HUDEP-2 (cell line): ENCODE results near the gene EMSY.

Experiments
- DNase-seq, 76 experiments: peaks; one replicate each; lab custom pipeline; 2025; ENCODE audit not compliant: unreplicated experiment in 76 of 76; lab: John Stamatoyannopoulos, UW

The EMSY gene

DNA sequence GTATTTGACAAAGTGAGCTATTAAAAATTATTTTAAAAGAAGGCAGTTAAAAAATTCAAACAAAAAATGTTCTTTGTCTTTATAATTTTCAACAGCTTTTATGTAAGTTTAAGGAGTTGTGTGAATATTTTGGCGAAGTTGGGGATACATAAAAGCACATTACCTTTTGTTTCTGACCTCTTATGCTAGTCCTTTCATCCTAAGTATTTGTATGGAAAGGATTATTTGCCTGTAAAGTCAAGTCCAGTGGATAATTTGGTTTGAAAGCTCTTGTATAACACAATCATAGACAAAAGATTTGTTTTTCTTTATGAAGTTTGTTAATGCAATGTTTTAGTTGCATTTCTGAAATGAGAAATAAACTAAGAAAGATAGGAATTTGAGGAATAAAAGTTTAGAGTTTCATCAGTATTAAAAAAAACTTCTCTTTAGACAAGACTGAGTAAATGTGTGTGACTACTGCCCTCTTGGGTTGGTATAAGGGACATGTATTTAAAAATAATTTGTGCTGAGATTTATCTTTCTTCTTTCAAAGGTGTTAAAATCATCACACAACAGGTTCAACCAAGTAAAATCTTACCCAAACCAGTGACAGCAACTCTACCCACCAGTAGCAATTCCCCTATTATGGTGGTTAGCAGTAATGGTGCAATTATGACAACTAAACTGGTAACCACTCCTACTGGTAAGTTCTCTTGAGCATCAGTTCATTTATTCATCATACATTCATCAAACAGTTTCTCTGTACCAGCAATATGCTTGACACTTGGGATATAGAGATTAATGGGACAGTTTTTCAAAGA lies 68.2 kb downstream of the EMSY start:
- no peak for DNase-seq

- no peak for DNase-seq
Measured at GRCh38 chr11:76513654-76514034, 68.8 kb downstream of the EMSY start.

DNA sequence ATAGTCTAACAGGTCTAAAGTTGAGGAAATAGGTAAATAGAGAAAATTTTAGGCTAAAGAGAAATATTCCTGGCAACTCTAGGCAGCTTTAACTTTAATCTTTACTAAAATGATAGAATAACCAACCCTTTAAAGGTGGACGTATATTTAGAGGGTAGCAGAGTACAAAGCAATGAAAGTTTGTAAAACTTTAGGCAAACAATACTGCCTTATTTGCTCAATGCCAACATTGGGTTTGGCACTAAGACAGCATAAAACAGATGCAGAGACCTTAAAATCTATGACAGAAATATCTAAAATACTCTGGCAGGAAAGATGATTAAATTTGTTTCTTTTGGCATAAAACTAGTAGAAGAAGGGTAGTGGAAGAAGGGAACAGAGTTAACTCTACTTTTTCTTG lies 70.7 kb downstream of the EMSY start:
- DNase-seq, result no peak

DNA sequence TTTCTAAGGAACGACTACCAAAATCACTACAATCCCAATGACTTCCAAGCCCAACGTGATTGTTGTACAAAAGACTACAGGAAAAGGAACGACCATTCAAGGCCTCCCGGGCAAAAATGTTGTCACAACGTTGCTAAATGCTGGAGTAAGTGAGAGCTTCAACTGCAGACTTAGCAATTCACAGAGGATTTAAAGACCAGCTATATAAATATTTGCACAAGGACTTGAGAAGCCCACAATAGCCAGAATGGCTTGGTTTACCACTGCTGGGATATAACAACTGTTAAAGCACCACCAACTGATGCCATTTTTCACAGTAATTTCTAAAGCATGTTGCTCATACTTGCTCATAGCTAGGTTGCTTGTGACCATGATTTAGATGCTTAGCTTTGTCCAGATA lies 78.3 kb downstream of the EMSY start:
- no peak for DNase-seq

GRCh38 chr11:76523786-76524436 lies 79.1 kb downstream of the EMSY start:
- DNase-seq, result no peak

DNA sequence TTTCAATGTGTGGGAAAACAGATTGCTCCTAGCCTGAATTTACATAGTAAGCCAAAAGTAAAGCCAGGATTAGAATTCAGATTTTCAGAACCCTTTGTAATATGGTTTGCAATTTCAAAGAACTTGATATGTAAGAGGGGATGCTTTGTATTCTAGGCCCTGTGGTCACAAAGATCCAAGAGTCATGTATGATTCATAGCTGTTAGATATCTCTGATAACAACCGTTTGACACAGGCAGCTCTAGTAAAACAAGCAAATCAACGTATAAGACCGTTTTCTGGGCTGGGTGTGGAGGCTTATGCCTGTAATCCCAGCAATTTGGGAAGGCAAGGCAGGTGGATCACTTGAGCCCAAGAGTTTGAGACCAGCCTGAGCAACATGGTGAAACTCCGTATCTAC lies 79.6 kb downstream of the EMSY start:
- peak in 14 of 76 experiments; percentile 2 to 35 (median 10) for DNase-seq

GRCh38 chr11:76524919-76525318 lies 80.1 kb downstream of the EMSY start:
- DNase-seq, result peak in 7 of 76 experiments; percentile 1 to 37 (median 8)

- DNase-seq, result no peak
Measured at GRCh38 chr11:76526878-76527277, 82.1 kb downstream of the EMSY start.

DNA sequence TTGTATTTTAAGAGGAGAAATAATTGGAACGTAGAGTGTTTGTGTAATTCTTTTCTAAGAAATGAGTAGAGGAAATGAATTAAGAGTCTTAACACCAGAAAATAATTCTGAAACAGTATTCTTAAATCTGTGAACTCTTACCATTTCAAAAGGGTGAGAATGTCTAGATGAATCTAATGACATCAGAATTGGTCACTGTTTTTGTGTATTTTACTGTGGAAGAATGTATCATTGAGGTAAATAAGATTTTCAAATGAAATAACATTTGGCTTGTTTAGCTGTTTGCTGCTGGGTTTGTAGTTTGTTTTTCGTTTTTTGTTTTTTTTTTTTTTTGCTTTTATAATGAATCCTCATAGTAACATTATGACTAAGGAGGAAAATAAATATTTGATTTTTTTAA lies 97.6 kb downstream of the EMSY start:
- DNase-seq, result no peak

DNA sequence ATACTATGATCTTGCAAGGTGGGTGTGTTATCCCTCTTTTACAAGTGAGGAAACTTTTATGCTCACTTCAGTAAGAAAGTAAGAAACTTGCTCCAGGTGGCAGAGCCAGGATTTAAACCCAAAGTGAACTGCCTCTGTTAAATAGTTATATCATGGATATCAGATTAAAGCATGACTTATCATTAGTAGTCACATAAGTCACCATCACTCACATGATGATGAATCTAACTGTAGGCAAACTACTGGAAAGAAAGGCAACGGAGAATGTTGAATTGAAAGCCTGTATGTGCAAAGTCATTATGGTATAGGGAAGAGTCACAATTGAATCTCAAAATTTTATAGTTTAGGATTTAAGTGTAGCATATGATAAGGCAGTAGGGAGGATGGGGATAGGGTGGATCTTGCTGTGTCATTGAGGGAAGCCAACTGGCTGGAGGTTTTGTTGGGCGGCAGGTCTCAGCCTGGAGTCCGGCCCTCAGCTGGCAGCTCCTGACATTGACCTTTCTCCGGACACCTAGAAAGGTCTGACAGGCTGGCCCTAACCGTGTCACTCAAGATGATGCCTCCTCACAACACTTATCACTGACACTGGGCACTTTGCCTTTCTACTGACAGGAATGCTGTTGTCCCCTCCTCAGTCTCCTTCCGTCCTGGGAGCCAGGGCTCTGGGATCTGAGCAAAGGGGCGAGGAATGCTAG lies 98.3 kb downstream of the EMSY start:
- no peak for DNase-seq

DNA sequence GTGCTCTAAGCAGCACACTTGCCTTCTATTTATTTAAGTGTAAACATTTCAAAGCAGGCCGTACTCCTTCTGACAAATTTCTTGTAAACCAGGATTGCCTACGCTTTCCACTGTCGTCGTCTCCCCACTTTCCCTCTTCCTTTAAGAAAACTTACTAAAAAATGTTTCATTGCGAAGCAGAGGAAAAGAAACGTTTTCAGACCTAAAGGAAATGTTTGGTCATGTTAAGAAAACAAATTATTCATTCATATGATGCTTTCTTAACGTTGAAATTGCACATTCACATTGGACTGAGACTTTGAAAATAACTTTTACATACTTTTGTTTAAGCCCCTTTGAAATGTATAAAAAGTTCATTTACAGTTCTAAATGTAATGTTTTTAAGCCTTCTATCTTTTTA lies 106.0 kb downstream of the EMSY start:
- DNase-seq, result no peak

DNA sequence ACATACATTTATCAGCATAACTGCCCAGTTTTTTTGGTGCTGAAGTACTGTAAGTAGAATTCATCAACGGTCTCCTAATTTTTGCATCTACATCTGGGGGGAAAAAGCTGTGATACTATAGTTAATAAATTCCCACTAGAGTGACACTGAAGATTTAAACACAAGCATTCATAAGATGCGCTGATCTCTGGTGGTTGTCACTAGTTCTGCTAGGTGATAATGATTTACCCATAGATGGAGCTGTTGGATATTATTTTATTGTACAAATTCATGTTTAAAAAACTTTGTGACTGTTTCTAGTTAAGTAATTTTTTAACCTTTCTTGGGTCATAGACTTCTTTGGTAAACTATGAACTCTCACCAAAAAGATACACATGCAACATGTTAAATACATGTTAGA lies 106.6 kb downstream of the EMSY start:
- DNase-seq, result no peak

- DNase-seq, result no peak
Measured at GRCh38 chr11:76552987-76553386, 108.2 kb downstream of the EMSY start.

DNA sequence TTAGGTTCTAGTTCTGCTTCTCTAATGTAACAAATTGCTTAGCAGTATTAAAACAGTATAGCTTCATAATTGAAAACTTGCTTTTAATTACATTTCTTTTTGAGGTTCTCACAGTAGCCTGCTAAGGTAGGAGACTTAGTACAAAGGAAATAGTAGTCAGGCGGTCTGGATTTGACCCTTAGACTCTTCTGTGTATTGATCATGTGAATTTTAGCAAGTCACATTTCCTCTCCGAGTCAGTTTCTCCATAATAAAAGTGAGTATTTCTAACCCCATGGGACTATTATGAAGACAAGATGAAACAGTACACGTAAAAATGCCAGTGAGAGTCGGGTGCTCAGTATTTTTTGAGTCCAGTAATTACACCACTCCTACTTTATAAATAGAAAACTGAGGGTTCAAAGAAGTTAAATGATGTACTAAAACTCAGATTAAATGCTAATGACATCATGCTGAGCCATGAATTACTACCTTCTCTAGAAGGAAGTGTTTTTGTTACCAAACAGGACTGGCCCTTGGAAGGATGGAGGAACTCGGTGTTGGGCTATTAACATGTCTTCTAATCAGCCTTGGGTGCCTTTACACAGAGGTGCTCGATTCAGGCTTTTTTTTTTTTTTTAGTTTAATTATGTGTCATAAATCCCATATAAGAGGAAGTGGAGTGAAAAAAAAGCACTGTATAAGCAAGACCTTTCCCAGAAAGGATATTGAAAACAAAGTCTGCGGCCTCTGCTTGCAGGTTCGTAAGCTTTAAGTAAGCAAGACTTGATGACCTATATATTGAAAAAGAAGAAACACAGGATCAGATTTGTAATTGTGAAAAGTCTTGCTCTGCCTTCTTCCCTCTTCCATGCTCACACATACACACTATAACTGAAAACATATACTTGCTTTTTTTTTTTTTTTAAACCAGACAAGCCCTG lies 109.0 kb downstream of the EMSY start:
- DNase-seq, result no peak

- DNase-seq, result no peak
Measured at GRCh38 chr11:76554767-76555166, 109.9 kb downstream of the EMSY start.

GRCh38 chr11:76557466-76557865 lies 112.6 kb downstream of the EMSY start:
- no peak for DNase-seq

GRCh38 chr11:76558473-76558872 lies 113.7 kb downstream of the EMSY start:
- no peak for DNase-seq

GRCh38 chr11:76558891-76559290 lies 114.1 kb downstream of the EMSY start:
- no peak for DNase-seq

DNA sequence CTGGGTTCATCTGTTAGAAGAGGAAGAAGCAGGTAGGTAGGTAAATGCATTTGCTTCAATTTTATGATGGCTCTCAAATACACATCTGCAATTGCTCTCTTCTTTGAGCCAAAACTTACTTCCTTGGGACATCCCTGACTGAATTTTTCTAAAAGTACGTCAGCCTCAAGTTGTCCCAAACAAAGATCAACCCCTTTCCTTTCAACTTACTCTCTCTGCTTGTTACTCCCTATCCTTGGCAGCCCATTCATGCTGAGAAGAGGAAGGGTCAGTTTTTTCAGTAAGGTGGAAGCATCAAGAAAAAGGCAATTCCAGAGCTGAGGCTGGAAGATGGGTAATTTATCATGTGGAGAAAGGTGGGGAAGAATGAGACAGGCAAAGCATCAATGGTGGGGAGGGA lies 114.5 kb downstream of the EMSY start:
- DNase-seq, result no peak

DNA sequence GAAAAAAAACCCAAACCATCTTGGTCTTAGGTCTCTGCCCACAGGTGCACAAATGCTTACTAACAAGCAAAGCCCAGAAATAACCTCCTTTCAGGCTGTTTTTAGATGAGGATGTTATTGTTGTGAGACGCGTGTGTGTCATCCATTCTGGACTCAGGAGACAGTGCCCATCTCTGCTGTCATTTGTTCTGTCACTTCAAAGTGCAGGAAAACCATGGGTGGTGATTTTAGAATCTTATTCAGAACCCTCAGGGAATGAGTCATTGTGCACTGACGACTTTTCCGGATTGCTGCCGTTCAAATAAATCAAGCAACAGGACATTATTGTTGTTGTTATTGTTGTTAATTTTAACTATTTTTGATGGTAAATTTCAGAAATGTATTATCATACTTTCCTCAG lies 115.4 kb downstream of the EMSY start:
- no peak for DNase-seq

DNA sequence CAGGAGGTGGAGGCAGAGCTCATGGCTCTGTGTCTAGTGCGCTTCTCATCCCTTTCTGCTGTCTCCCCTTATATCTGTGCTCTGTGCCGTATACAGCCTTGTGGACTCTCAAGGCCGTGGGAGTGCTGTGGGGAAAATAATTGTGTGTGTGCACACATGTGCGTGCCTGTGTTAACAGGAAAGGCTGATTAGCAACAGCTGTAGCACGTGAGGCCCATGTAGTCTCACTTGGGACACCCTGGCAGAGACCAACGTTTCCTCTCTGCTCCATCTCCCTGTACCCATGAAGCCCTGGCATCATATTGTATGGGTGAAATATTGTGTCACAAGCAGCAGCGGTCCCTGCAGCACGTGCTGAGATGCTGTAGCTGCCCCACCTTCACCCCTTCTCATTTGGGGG lies 116.4 kb downstream of the EMSY start:
- DNase-seq, result no peak
